Femur (tissue), 1 donor: ENCODE results near the gene NIN.

Experiments
- DNase-seq: peaks from one replicate; pipeline ENCODE4 v3.0.0-alpha.2; 2017

The NIN gene

GRCh38 chr14:50785457-50786063 is 45.4 kb downstream of the NIN start:
- DNase-seq: no peak

GRCh38 chr14:50784683-50785456 is 46.1 kb downstream of the NIN start:
- DNase-seq: no peak

GRCh38 chr14:50783563-50783962 is 47.4 kb downstream of the NIN start:
- DNase-seq: no peak

- DNase-seq: no peak
Measured at GRCh38 chr14:50780393-50780792, 50.6 kb downstream of the NIN start.

GRCh38 chr14:50778721-50779483 is 52.1 kb downstream of the NIN start:
- no peak for DNase-seq

- DNase-seq: no peak
Measured at GRCh38 chr14:50776522-50776921, 54.4 kb downstream of the NIN start.

- DNase-seq: no peak
Measured at GRCh38 chr14:50775357-50775756, 55.6 kb downstream of the NIN start.

GRCh38 chr14:50774542-50775267 is 56.3 kb downstream of the NIN start:
- DNase-seq: no peak

GRCh38 chr14:50773632-50774541 is 57.1 kb downstream of the NIN start:
- DNase-seq: peak; percentile 60

GRCh38 chr14:50772412-50772811 is 58.5 kb downstream of the NIN start:
- DNase-seq: no peak

- DNase-seq: no peak
Measured at GRCh38 chr14:50770586-50770985, 60.4 kb downstream of the NIN start.

- peak; percentile 67 for DNase-seq
Measured at GRCh38 chr14:50769863-50770500, 61.0 kb downstream of the NIN start.

- DNase-seq: no peak
Measured at GRCh38 chr14:50768680-50769079, 62.3 kb downstream of the NIN start.

GRCh38 chr14:50766338-50766886 is 64.5 kb downstream of the NIN start:
- no peak for DNase-seq

- no peak for DNase-seq
Measured at GRCh38 chr14:50763382-50764007, 67.5 kb downstream of the NIN start.

- no peak for DNase-seq
Measured at GRCh38 chr14:50762931-50763300, 68.0 kb downstream of the NIN start.

GRCh38 chr14:50762001-50762930 is 68.7 kb downstream of the NIN start:
- DNase-seq: no peak

- no peak for DNase-seq
Measured at GRCh38 chr14:50759800-50760543, 71.0 kb downstream of the NIN start.

GRCh38 chr14:50758945-50759344 is 72.0 kb downstream of the NIN start:
- DNase-seq: no peak
